ENCODE results near the gene LGSN.
"Not testable (repeated sequence)": the region's sequence is repeated elsewhere in the genome, so short reads cannot be mapped to it uniquely, and the experiment has no call there.

Gene LGSN, protein sequence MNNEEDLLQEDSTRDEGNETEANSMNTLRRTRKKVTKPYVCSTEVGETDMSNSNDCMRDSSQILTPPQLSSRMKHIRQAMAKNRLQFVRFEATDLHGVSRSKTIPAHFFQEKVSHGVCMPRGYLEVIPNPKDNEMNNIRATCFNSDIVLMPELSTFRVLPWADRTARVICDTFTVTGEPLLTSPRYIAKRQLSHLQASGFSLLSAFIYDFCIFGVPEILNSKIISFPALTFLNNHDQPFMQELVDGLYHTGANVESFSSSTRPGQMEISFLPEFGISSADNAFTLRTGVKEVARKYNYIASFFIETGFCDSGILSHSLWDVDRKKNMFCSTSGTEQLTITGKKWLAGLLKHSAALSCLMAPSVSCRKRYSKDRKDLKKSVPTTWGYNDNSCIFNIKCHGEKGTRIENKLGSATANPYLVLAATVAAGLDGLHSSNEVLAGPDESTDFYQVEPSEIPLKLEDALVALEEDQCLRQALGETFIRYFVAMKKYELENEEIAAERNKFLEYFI

DNA sequence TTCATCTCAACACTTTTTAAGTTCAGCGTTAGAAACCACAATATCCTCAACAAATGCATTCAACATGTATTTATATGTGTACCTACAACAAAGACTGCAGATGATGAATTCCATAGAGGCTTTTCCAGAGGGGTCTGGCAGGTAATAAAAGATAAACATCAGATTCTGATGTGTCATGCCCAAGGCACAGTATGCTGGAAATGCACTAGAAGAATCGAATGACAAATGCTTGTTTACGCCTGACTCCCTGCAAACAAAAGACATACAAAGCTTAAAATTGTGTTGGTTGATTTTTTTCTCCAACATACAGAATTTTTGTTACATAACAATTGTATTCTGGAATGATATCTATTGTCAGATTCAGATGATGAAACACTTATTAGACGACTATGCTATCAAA lies at the start of gene LGSN:
Gene LGSN (minus strand): TSS at position 45 of the 400 bp plus-strand sequence. CDS start 40 bp downstream, at position 5.
- DNase-seq (ENCODE audit: low read depth): no peak

DNA sequence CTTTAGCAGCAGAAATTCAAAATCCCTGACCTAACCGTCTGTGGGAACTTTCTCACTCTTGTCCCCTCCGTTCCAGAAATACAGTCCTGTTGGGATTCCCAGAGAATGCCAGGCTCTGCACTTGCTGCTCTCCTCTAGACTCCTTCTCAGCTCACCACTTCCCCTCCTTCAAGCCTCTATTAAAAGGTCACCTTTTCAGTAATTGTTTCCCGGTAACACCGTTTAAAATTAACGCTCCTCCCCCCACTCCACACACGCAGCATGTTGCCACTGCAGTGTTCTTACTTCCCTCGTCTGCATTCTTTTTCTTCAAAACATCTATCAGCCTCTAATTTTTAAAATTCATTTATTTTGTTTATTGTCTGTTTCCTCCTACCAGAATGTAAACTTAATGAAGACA lies 48.6 kb upstream of the LGSN start:
- no peak for DNase-seq (ENCODE audit: low read depth)

DNA sequence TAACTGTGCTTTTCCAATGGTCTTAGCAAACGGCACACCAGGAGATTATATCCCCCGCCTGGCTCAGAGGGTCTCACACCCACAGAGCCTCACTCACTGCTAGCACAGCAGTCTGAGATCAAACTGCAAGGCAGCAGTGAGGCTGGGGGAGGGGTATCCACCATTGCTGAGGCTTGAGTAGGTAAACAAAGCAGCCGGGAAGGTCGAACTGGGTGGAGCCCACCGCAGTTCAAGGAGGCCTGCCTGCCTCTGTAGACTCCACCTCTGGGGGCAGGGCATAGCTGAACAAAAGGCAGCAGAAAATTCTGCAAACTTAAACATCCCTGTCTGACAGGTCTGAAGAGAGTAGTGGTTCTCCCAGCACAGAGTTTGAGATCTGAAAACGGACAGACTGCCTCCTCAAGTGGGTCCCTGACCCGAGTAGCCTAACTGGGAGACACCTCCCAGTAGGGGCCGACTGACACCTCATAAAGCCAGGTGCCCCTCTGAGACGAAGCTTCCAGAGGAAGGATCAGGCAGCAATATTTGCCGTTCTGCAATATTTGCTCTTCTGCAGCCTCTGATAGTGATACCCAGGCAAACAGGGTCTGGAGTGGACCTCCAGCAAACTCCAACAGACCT lies 42.8 kb upstream of the LGSN start:
- DNase-seq (ENCODE audit: low read depth): not testable (repeated sequence)

DNA sequence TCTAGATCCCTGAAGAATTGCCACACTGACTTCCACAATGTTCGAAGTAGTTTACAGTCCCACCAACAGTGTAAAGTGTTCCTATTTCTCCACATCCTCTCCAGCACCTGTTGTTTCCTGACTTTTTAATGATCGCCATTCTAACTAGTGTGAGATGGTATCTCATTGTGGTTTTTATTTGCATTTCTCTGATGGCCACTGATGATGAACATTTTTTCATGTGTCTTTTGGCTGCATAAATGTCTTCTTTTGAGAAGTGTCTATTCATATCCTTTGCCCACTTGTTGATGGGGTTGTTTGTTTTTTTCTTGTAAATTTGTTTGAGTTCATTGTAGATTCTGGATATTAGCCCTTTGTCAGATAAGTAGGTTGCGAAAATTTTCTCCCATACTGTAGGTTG lies 37.6 kb upstream of the LGSN start:
- not testable (repeated sequence) for DNase-seq (ENCODE audit: low read depth)

DNA sequence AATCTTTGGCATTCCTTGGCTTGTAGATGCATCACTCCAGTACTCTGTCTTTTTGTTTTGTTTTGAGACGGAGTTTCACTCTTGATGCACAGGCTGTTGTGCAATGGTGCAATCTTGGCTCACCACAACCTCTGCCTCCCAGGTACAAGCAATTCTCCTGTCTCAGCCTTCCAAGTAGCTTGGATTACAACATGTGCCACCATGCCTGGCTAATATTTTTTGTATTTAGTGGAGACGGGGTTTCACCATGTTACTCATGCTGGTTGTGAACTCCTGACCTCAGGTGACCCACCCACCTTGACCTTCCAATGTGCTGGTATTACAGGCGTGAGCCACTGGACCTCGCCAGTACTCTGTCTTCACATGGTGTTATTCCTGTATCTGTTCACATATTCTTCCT lies 35.8 kb upstream of the LGSN start:
- no peak for DNase-seq (ENCODE audit: low read depth)

DNA sequence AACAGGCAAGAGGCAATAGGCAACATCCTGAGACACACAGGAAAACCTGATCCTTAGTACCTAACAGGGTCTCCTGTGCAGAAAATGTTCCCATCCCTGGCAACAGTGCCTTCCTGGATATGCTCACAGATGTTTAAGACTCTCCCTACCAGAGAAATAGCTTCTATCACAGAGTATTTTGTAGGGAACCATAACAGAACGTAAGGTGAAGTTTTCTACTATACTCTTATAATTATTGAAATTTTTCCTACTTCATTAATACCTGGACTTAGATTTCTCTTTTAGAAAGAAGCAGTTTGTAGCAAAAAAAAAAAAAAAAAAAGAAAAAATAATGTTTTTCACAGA lies 33.5 kb upstream of the LGSN start:
- DNase-seq (ENCODE audit: low read depth): no peak

DNA sequence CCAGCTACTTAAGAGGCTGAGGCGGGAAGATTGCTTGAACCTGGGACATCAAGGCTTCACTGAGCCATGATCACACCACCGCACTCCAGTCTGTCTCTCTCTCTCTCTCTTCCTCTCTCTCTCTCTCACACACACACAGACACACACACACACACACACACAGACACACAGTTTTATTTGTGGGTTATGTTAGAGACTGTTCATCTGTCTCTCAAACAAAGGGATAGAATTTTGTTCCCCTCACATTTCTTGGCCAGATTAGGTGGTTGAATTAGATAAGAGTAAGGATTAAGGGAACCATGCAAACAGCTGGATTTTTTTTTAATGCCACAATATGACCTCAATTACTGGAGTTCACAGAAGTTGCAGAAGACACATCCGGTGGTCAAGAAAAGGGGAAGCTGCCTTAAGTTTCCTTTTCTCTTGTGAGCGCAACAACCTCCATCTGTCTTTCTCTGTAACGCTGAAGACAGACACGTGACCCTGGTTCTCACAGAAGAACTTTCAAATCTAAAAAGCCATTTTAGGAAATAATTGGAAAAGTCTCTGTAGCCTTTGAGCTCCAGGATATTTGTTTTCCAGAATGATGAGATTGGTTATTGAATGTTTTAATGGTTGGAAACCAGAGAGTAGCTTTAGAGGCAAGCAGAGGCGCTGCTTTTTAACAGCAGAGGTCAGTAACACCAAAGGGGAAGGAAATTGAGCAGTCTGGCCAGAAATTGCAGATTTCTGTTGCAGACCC lies 32.9 kb upstream of the LGSN start:
- DNase-seq (ENCODE audit: low read depth): no peak

DNA sequence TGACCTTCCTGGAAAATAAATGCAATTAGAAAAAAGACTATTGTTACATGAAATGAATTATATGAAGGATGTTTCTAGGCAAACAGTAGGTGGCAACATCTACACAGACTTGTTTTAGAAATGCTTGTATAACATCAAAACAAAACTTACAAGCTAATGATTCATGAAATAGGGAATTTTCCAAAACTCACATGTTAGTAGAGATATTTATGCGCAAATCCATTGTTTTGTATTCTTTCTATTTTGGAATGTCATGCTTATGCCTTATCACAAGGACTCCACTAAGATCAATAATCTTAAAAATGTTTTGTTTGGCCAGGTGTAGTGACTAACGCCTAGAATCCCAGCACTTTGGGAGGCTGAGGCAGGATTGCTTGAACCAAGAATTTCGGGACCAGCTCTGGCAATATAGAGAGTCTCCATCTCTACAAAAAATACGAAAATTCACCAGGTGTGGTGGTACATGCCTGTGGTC lies 32.3 kb upstream of the LGSN start:
- DNase-seq (ENCODE audit: low read depth): no peak

DNA sequence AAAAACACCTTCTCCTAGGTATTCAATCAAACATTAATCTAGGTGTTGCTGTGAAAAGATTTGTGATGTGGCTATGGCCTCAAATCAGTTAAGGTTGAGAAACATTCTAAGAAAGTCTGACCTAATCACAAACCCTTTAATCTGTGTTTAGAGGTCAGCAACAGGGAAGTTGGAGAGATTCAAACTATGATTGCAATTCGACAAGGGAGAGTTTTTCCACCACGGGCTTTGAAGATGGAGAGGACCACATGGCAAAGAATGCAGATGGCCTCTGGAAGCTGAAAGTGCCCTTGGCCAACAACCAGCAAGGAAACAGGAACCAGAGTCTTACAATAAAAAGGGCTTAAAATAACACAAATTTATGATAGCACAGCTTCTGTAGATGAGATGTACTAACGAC lies 29.6 kb upstream of the LGSN start:
- no peak for DNase-seq (ENCODE audit: low read depth)

DNA sequence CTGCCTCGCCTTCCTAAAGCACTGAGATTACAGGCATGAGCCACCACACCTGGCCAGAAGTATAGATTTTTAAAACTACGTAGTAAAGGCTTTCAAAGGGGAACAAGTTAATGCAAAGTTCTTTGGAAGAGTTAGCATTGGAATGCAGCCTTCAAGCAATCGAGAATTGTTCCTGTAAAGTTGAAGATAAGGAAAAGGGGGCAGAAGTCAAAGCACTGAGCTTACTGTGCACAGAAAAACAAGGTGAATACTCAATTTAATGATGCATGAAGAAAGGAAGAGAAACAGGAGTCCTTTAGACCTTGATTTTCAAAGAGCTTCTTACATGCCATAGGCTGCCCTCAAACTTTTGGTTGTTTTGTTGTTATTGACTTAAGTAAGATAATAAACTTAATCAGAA lies 29.1 kb upstream of the LGSN start:
- DNase-seq (ENCODE audit: low read depth): no peak

DNA sequence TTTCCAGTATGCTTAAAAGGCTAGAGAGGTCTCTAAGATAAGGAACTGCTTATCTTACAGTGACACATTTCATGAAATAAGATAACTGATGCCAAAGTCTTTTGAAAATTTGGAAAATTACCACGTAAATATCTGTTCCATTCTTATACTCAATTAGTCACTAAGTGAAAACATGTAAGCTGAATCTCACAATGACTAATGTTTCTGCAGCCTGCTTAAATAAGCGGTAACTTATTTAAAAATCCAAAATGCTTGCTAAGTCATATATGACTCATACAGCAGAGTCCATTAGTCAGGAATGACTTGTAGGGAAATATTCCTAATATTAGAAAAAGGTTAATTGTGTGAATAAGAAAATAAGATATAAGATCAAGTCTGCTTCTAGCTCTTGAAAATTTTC lies 27.8 kb upstream of the LGSN start:
- no peak for DNase-seq (ENCODE audit: low read depth)

DNA sequence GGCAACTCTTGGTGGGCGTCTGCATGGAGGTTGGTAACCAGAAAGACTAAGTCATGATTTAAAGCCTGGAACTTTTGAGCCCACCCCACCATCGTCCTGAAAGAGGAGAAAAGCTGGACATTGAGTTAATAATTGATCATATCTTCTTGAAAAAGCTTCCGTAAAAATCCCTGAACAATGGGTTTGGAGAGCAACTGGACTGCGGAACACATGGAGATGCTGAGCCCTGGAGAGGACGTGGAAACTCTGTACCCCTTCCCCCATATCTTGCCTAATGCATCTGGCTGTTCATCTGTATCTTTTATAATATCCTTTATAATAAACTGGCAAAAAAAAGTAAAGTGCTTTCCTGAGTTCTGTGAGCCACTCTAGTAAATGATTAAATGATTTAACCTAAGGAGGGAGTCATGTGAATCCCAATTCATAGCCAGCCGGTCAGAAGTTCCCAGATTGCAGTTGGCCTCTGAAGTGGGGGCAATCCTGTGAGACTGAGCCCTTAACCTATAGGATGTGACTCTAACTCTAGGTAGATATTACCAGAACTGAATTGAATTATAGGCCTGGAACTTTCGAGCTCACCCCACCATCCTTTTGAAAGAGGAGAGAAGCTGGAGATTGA lies 26.5 kb upstream of the LGSN start:
- no peak for DNase-seq (ENCODE audit: low read depth)

DNA sequence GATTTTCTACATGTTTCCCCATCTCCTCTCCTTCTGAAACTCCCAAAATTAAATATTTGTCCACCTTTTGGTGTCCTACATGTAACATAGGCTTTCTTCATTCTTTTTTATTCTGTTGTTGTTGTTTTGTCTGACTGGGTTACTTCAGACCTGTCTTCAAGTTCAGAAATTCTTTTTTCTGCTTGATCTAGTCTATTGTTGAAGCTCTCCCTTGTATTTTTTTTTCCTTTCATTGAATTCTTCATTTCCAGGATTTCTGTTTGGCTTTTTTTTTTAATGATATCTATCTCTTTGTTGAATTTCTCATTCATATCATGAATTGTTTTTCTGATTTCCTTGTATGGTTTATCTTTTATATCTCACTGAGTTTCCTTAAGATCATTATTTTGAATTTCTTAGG lies 20.6 kb upstream of the LGSN start:
- DNase-seq (ENCODE audit: low read depth): no peak

DNA sequence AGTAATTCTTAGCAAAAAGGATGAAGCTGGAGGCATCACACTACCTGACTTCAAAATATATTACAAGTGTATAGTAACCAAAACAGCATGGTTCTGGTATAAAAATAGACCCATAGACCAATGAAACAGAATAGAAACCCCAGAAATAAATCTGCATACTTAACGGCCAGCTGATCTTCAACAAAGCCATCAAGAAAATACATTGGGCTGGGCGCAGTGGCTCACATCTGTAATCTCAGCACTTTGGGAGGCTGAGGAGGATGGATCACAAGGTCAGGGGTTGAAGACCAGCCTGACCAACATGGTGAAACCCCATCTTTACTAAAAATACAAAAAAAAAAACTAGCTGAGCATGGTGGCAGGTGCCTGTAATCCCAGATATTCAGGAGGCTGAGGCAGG lies 14.9 kb upstream of the LGSN start:
- not testable (repeated sequence) for DNase-seq (ENCODE audit: low read depth)

DNA sequence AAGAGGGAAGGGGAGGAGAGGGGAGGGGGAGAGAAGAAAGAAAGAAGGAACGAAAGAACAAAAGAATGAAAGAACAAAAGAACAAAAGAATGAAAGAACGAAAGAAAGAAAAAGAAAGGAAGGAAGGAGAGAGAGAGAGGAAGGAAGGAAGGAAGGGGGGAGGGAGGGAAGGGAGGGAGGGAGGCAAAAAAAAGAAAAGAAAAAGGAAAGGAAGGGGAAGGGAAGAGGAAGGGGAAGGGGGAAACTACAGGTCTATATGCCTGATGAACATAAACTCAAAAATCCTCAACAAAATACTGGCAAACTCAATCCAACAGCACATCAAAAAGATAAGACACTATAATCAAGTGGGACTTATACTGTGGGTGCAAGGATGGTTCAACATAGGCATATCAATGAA lies 13.7 kb upstream of the LGSN start:
- DNase-seq (ENCODE audit: low read depth): no peak

DNA sequence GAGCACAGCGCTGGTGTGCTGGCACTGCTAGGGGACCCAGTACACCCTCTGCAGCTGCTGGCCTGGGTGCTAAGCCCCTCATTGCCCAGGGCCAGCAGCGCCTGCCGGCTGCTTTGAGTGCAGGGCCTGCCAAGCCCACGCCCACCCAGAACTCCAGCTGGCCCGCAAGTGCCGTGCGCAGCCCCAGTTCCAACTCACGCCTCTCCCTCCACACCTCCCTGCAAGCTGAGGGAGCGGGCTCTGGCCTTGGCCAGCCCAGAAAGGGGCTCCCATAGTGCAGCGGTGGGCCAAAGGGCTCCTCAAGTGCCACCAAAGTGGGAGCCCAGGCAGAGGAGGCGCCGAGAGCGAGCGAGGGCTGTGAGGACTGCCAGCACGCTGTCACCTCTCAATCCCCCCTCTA lies 6.8 kb upstream of the LGSN start:
- not testable (repeated sequence) for DNase-seq (ENCODE audit: low read depth)

DNA sequence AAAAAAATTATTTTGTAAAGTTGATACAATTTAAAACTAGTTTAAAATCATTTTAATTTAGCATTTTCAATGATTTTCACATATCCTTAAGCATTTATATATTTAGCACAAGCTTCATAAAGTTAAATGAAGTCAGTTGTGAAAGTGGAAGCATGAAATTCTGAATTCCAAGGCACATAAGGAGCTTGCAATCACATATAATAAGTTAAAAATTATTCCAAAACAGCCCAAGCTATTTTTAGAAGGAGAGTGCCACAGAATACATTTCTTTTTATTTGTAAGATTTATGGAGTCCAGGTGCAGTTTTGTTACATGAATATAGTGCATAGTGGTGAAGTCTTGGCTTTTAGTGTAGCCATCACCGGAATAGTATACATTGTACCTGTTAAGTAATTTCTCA lies 3.2 kb upstream of the LGSN start:
- DNase-seq (ENCODE audit: low read depth): no peak

DNA sequence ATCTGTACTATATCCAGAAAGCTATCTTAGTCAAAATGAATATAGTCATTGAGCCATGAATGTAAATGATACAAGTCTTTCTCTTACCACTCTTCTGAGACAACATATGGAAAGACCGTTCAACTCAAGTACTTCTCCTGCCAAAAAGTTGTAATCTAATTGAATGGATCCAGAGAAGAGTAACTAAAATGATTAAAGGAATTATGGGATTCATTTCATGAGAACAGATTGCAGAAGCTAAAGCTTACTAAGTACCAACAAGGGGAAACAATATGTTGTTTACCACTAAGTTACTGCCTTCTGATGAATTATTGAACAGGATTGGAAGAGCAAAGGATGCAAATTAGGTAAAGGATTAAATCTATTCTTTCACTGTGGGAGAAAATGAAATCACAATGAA lies 2.0 kb upstream of the LGSN start:
- no peak for DNase-seq (ENCODE audit: low read depth)

DNA sequence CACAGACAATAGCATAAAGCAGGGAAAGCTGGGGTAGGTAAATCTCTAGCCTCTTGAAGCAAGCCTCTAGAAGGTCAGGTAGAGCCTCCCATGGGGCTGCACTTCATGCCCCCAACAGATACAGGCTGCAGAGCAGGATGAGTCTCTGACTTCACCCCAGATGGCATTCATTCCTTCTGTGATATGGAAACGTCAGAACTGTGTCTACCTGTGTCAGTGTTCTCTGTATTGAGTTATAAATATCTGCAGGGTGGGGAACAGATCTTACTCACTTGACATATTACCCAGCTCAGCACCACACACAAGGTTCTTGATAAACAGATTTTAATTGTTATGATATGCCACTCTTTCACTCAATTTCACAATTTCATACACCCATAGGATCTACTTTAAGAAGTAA lies 2.1 kb downstream of the LGSN start:
- DNase-seq (ENCODE audit: low read depth): no peak

DNA sequence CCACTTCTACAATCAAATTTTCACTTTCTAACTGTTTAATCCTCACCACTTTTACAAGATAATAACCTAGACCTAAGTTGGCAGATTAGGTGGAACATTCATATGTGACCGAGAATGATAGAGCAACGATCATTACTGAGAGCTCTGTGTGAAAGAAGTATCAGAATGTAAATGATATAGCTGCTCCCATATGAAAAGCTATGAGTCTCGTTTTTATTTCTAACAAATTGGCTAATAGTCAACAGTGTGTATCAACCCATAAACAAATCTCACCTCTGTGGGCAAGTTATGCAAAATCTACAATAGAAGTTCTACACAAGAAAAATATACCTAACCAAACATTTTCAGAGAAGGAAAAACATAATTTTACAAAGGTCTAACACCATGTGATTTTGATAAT lies 3.7 kb downstream of the LGSN start:
- no peak for DNase-seq (ENCODE audit: low read depth)

DNA sequence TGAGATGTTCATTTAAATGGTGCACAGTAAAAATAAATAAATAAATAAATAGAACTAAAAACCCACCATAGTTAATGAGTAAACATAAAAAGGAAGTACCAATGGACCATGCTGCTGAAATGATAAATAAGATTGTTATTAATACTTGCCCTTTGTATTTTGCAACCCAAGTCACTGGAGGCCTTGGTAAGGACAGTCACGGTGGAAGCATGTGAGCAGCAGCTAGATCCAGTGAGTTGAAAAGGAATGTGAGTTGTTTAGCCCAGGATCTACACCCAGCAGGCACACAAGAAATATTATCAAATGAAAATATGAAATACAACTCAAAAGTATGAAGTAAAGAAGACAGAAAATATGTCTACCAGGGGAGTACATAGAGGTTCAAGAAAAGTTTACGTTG lies 6.7 kb downstream of the LGSN start:
- DNase-seq (ENCODE audit: low read depth): no peak

DNA sequence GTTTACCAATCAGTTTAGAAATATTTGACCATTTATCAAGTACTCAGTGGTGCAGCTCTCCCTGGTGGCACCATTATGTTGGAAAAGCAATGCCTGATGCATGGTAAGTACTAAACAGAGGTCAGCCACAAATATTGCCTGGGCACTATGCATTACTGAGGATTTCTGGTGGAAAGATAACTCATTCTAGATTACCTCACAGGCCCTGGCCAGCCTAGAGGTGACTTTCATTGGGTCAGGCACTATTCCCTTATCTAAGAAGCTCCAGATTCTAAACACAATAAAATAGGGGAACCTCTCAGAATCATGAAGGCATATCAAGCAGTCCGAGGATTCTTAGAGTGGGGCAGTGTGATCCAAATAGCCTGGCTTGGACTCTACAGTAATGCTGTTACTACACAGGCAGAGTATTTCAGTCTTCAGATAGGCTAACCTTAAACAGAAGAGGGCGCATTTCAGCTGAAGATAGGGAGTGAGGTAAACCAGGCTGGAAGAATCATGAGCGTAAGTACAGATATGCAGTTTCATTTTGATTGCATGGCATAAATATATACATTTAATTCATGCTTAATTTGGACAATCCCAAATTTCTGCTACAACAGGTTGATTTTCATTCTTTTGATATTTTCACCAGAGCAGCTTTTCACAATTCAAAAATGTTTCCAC lies 12.1 kb downstream of the LGSN start:
- DNase-seq (ENCODE audit: low read depth): no peak
